ENCODE measurements around the gene PIK3R1.

PIK3R1 gene

DNA sequence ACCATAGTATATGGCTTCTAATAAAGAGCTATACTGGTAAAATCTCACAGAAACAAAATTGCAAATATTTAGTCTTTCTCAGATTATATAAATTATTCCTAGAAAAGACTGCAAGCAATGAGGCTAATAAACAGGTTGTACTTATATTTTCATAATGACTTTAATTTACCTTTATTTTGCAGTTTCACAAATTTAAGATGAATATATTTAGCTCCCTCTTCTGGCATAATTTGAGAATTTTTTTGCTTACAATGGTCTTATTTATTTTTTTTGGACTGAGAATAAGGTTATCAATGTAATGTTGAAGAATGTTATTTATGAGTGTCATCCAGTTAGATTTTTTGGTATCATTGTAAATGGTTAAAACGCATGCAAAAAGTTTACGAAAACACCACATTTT lies 56.7 kb downstream of the PIK3R1 start:
- no peak overlapping the region for H3K4me3 ChIP-seq (replicated peaks; ENCODE audit: low read depth, low read length)
- peak; percentile 45 for DNase-seq (ENCODE audit: low read depth)
- TF ChIP-seq, protein P1, sequence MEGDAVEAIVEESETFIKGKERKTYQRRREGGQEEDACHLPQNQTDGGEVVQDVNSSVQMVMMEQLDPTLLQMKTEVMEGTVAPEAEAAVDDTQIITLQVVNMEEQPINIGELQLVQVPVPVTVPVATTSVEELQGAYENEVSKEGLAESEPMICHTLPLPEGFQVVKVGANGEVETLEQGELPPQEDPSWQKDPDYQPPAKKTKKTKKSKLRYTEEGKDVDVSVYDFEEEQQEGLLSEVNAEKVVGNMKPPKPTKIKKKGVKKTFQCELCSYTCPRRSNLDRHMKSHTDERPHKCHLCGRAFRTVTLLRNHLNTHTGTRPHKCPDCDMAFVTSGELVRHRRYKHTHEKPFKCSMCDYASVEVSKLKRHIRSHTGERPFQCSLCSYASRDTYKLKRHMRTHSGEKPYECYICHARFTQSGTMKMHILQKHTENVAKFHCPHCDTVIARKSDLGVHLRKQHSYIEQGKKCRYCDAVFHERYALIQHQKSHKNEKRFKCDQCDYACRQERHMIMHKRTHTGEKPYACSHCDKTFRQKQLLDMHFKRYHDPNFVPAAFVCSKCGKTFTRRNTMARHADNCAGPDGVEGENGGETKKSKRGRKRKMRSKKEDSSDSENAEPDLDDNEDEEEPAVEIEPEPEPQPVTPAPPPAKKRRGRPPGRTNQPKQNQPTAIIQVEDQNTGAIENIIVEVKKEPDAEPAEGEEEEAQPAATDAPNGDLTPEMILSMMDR (IDR thresholded peaks at IDR 0.05; ENCODE audit: low read length, missing control alignments), result peak; percentile 33

DNA sequence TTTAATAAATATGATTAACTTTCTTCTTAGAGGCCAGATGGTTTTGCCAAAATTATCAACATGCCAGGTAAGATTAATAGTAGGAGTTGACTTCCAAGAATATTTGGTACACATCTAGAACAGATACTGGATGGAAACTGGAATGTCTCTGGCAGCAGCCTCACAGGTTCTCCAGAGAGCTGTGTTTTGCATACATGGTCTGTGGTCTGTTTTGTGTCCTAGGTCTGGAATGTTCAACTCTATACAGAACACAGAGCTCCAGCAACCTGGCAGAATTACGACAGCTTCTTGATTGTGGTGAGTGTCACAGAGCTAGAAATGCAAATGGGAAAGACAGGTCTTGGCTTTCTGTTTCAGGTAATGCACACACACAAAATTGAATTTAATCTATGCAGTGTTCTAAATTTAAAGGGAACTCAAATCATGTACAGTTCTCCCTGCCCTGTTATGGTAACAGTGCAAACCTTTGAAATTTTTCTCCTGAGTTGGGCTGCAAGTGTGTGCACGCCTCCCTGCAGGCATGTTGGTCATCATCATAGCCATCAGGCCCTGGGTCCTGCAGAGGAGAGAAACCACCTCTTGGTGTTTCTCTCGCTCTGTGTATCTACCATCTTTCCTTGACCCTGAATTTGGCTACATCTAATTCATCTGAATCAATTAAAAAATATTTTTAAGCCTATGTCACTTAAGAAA lies 58.3 kb downstream of the PIK3R1 start:
- no peak overlapping the region for H3K4me3 ChIP-seq (replicated peaks; ENCODE audit: low read depth, low read length)
- TF ChIP-seq, protein P1 (IDR thresholded peaks at IDR 0.05; ENCODE audit: low read length, missing control alignments), result no peak
- no peak for DNase-seq (ENCODE audit: low read depth)

DNA sequence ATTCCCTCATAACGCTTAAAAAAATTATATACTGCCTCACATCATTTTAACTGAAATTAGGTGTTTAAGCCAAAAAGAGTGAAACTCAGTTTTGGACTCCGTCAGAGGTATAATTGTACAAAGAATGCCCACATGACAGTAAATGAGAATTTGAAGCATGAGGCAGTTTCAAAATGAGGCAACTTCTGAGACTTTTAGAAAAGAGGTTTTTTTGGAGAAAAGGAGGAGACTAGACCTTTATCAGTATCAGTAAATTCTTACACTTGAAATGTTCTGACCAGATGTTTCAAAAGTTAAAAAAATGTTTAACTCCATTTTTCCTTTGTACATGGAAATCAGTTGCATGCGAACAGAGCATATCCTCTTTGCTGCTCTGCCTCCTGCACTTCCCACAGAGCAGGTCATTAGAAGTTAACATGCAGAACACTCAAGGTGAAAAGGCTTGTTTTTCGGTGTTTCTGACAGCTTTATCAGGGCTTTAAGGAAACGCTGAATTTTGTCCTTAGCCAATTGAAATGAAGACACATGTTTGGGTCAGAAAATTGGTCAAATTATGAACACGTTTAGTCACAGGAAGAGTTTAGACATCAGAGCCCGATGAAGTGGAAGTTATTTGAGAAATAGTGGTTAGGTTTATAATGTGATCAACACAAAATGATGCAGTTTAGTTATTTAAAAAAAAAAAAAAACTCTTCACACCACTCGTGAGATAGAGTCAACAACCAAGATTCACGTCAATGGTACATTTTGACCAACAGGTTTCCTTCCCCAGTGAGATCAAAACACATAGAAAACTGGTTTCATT lies 59.5 kb downstream of the PIK3R1 start:
- DNase-seq (ENCODE audit: low read depth), result no peak
- TF ChIP-seq, protein P1 (IDR thresholded peaks at IDR 0.05; ENCODE audit: low read length, missing control alignments), result no peak
- no peak overlapping the region for H3K4me3 ChIP-seq (replicated peaks; ENCODE audit: low read depth, low read length)

DNA sequence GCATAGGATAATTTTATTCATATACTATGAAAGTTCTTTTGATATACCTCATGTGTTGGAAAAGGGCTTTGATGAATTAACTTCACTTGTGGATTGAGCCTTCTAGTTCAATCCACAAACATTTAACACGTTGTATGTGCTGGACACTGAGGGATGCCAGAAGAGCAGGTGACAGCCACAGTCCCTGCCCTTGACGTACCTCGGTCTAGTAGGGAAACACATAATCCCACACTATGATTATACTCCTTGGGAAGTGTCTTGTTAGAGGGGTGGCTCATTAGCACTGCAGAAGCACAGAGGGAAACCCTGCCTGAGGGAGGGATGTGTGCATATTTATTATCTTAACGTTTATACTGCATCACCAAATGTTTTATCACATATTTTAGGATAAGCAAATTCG lies 61.2 kb downstream of the PIK3R1 start:
- no peak overlapping the region for H3K4me3 ChIP-seq (replicated peaks; ENCODE audit: low read depth, low read length)
- TF ChIP-seq, protein P1 (IDR thresholded peaks at IDR 0.05; ENCODE audit: low read length, missing control alignments), result no peak
- DNase-seq (ENCODE audit: low read depth), result no peak

DNA sequence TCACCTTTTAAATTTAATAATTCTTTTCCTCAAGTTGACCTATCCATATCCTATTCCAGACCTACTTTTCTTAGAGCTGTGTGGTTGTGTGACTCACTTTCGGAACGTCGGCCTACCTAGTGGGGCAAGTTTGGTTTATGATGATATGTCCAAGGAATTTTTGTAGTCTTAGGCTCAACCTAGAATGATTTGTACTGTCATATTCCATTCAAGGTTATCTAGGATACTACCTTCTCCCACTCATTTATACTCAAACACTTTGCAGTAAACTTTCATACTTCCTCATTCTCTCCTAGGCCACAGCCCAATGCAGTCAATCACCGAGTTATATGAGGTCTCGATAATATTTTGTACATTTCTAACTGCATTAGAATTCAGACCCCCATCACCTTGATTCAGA lies 61.9 kb downstream of the PIK3R1 start:
- TF ChIP-seq, protein P1 (IDR thresholded peaks at IDR 0.05; ENCODE audit: low read length, missing control alignments), result no peak
- peak; percentile 34 for DNase-seq (ENCODE audit: low read depth)

DNA sequence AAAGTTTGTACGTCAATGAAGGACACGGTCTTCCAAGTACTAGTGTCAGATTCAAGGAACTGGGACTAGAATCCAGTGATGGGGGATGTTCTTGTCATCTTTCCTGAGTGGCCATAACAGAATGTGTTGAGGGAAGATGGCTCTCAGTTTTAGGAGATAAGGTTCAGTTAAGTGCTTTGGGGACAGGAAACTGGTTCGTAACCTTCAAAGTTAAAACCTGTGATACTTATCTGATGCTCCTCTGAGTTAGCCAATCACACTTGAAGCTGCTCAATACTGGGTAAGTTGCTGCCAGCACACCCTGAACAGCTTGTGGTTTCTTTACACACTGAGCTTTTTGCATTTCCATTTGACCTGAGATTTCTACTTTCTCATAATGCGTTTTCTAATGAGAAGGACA lies 64.4 kb downstream of the PIK3R1 start:
- H3K4me3 ChIP-seq (replicated peaks; ENCODE audit: low read depth, low read length), result no peak overlapping the region
- DNase-seq (ENCODE audit: low read depth), result no peak
- TF ChIP-seq, protein P1 (IDR thresholded peaks at IDR 0.05; ENCODE audit: low read length, missing control alignments), result no peak

More for the DNA sequence above, 61.9 kb downstream of the PIK3R1 start:
- no peak overlapping the region for H3K4me3 ChIP-seq (replicated peaks; ENCODE audit: low read depth, low read length)

Data from fibroblast of pulmonary artery (primary cell).